Measurements from ENCODE around the gene SMCO3. TPM values are rescaled to one million over a fixed set of nuclear protein-coding genes. Genes with fewer than 3 reads are reported as not detected.
A peak's percentile ranks its signal among the peaks of the same experiment; 100 is the strongest.

SMCO3 gene
- total RNA-seq, 1 experiment from 2014 or later: not detected

GRCh38 chr12:14776236-14776961 lies 37.6 kb downstream of the SMCO3 start:
- ChIA-PET CTCF (interaction anchor here (2.0 kb wide), 1 partner anchor 60 kb away, joined by 8 read pairs; no protein-coding TSS in a partner anchor), POLR2A (no interaction called here)
- TF ChIP-seq PRDM15 (CRISPR knock-in tag; IDR thresholded peaks at IDR 0.05) (no peak), ZNF423 (CRISPR knock-in tag; IDR thresholded peaks at IDR 0.05) (no peak), ATF2 (CRISPR knock-in tag; IDR thresholded peaks at IDR 0.05; ENCODE audit: borderline replicate concordance, low read depth) (no peak), ZMAT4 (CRISPR knock-in tag; IDR thresholded peaks at IDR 0.05) (no peak), ZNF138 (CRISPR knock-in tag; conservative IDR thresholded peaks at IDR 0.05) (no peak), MYBL2 (CRISPR knock-in tag; IDR thresholded peaks at IDR 0.05) (no peak), ELF4 (CRISPR knock-in tag; IDR thresholded peaks at IDR 0.05; ENCODE audit: low read depth) (no peak), CREB1 (CRISPR knock-in tag; IDR thresholded peaks at IDR 0.05) (no peak), TP53 (CRISPR knock-in tag; IDR thresholded peaks at IDR 0.05) (no peak), FOXP1 (CRISPR knock-in tag; IDR thresholded peaks at IDR 0.05; ENCODE audit: borderline replicate concordance) (no peak), ZNF512 (CRISPR knock-in tag; IDR thresholded peaks at IDR 0.05; ENCODE audit: borderline replicate concordance) (no peak), SMAD3 (CRISPR knock-in tag; IDR thresholded peaks at IDR 0.05; ENCODE audit: borderline replicate concordance) (no peak), TEAD1 (CRISPR knock-in tag; IDR thresholded peaks at IDR 0.05) (no peak), HMGXB4 (CRISPR knock-in tag; IDR thresholded peaks at IDR 0.05) (no peak), E2F5 (CRISPR knock-in tag; IDR thresholded peaks at IDR 0.05) (no peak)
- H3K27me3 Mint-ChIP-seq (ENCODE audit: low read depth): no peaks in the 10 kb centered on the region; the same call in 1 of the 2 replicates
- peaks cover 35% of the 10 kb centered on the region for H3K4me1 Mint-ChIP-seq
- H3K4me3 Mint-ChIP-seq: peak overlapping the region; percentile 99
- no peak for ATAC-seq
- no peaks in the 10 kb centered on the region for H3K36me3 Mint-ChIP-seq
- no peak for DNase-seq (ENCODE audit: low spot score)
- H3K27ac Mint-ChIP-seq: no peak overlapping the region
- no peaks in the 10 kb centered on the region for H3K9me3 Mint-ChIP-seq

Data from WTC11 (cell line).